ENCODE data around the gene TUBGCP2. TPM values are rescaled to one million over a fixed set of nuclear protein-coding genes. Genes with fewer than 3 reads are reported as not detected.

The TUBGCP2 gene
- total RNA-seq, 1 experiment from 2014 or later, result 75.1 TPM

- Histone ChIP-seq H3K4me1 (ENCODE audit: insufficient read depth, low read length, poor library complexity, severe bottlenecking) (no peaks in the 10 kb centered on the region), H3K4me3 (ENCODE audit: low read depth, low read length, poor library complexity, severe bottlenecking) (no peak overlapping the region), H3K27me3 (replicated peaks; ENCODE audit: insufficient read depth, low read depth, low read length, poor library complexity) (peaks cover 11% of the 10 kb centered on the region), H3K9me3 (ENCODE audit: low read depth, low read length, poor library complexity, severe bottlenecking) (no peaks in the 10 kb centered on the region), H3K27ac (ENCODE audit: low read depth, low read length, poor library complexity, severe bottlenecking) (no peak overlapping the region), H3K36me3 (ENCODE audit: insufficient read depth, low read length, poor library complexity, severe bottlenecking) (peaks cover 33% of the 10 kb centered on the region)
- ChIA-PET POLR2A (ENCODE audit: low non-redundant PET) (no interaction called here), CTCF (no interaction called here)
- TF ChIP-seq EZH2 (IDR thresholded peaks at IDR 0.05; ENCODE audit: borderline replicate concordance, low read depth, low read length, poor library complexity, severe bottlenecking), result no peak
- no peak for TF ChIP-seq CTCF (conservative IDR thresholded peaks at IDR 0.05; ENCODE audit: low read depth, low read length)
- intact Hi-C loops (cut with micrococcal nuclease; ENCODE audit: unreplicated experiment), result no loop called here
- BruUV-seq (replicated peaks), result no TSS peak
- DNase-seq (ENCODE audit: low spot score), result no peak
Measured at GRCh38 chr10:133280391-133281059, 28.1 kb downstream of the TUBGCP2 start.

- peaks cover 23% of the 10 kb centered on the region for H3K36me3 ChIP-seq (ENCODE audit: insufficient read depth, low read length, poor library complexity, severe bottlenecking)
- H3K4me3 ChIP-seq (ENCODE audit: low read depth, low read length, poor library complexity, severe bottlenecking), result no peak overlapping the region
- H3K27ac ChIP-seq (ENCODE audit: low read depth, low read length, poor library complexity, severe bottlenecking), result no peak overlapping the region
- no peak for DNase-seq (ENCODE audit: low spot score)
- peaks cover 15% of the 10 kb centered on the region for H3K27me3 ChIP-seq (replicated peaks; ENCODE audit: insufficient read depth, low read depth, low read length, poor library complexity)
- CTCF ChIA-PET, result no interaction called here
- POLR2A ChIA-PET (ENCODE audit: low non-redundant PET), result no interaction called here
- BruUV-seq (replicated peaks), result no TSS peak
- no peaks in the 10 kb centered on the region for H3K4me1 ChIP-seq (ENCODE audit: insufficient read depth, low read length, poor library complexity, severe bottlenecking)
- intact Hi-C loops (cut with micrococcal nuclease; ENCODE audit: unreplicated experiment), result no loop called here
- no peaks in the 10 kb centered on the region for H3K9me3 ChIP-seq (ENCODE audit: low read depth, low read length, poor library complexity, severe bottlenecking)
- TF ChIP-seq CTCF (conservative IDR thresholded peaks at IDR 0.05; ENCODE audit: low read depth, low read length) (no peak), EZH2 (IDR thresholded peaks at IDR 0.05; ENCODE audit: borderline replicate concordance, low read depth, low read length, poor library complexity, severe bottlenecking) (no peak)
Measured at GRCh38 chr10:133279326-133280226, 29.1 kb downstream of the TUBGCP2 start.

GRCh38 chr10:133278577-133279265 lies 30.0 kb downstream of the TUBGCP2 start:
- BruUV-seq (replicated peaks), result no TSS peak
- TF ChIP-seq EZH2 (IDR thresholded peaks at IDR 0.05; ENCODE audit: borderline replicate concordance, low read depth, low read length, poor library complexity, severe bottlenecking) (no peak), CTCF (conservative IDR thresholded peaks at IDR 0.05; ENCODE audit: low read depth, low read length) (no peak)
- CTCF ChIA-PET, result no interaction called here
- Histone ChIP-seq H3K9me3 (ENCODE audit: low read depth, low read length, poor library complexity, severe bottlenecking) (no peaks in the 10 kb centered on the region), H3K27me3 (replicated peaks; ENCODE audit: insufficient read depth, low read depth, low read length, poor library complexity) (peaks cover 15% of the 10 kb centered on the region), H3K4me3 (ENCODE audit: low read depth, low read length, poor library complexity, severe bottlenecking) (no peak overlapping the region), H3K27ac (ENCODE audit: low read depth, low read length, poor library complexity, severe bottlenecking) (no peak overlapping the region), H3K4me1 (ENCODE audit: insufficient read depth, low read length, poor library complexity, severe bottlenecking) (no peaks in the 10 kb centered on the region), H3K36me3 (ENCODE audit: insufficient read depth, low read length, poor library complexity, severe bottlenecking) (peaks cover 15% of the 10 kb centered on the region)
- intact Hi-C loops (cut with micrococcal nuclease; ENCODE audit: unreplicated experiment), result no loop called here
- DNase-seq (ENCODE audit: low spot score), result no peak
- POLR2A ChIA-PET (ENCODE audit: low non-redundant PET), result no interaction called here

Measured in A673 (cell line).